ENCODE results near the gene IDE. TPM values are rescaled to one million over a fixed set of nuclear protein-coding genes. Genes with fewer than 3 reads are reported as not detected.
"Not testable (repeated sequence)": the region's sequence is repeated elsewhere in the genome, so short reads cannot be mapped to it uniquely, and the experiment has no call there.

Gene IDE
- total RNA-seq, 2 donors from 2014 or later, result 23.7 to 38.0 TPM

DNA sequence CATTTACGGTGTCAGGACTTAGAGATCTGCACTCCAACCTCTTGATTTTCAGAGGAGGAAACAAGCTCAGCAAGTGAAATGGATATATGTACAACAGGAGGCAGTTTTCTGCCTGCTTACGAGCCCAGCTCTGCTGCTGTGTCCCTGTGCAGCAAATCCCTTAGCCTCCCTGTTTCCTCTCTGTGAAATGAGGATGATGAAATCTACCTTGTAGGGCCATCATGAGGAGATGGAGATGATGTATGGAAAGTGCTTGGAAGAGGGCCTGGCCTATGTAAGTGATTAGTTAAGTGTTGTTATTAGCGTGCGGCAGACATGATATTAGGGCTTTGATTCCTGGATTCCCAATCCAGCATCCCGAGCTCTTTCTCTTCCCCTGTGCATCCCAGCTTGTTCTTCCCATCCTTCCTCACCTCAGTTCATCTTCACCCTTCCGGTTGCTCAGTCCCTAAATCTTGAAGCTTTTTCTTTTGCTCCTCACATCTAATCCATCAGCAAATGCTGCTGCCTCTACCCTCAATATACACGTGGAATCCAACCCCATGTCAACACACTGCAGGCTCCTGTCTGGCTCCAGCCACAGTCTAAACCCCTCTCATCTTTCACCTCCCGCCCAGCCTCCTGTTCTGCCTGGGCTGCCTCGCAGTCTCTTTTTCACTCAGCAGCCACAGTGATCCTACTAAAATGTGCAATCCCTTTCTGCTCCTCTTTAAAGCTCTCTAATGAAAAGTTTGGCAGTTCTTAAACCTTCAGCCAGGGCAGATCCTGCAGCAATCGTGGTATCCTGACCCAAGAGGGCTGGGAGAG lies 169.1 kb downstream of the IDE start:
- Histone ChIP-seq H3K4me1 (replicated peaks) (no peaks in the 10 kb centered on the region), H3K9me3 (no peaks in the 10 kb centered on the region), H3K36me3 (no peaks in the 10 kb centered on the region), H3K27ac (no peak overlapping the region), H3K4me3 (no peak overlapping the region), H3K27me3 (replicated peaks; ENCODE audit: insufficient read depth) (no peaks in the 10 kb centered on the region)
- TF ChIP-seq, protein P1, sequence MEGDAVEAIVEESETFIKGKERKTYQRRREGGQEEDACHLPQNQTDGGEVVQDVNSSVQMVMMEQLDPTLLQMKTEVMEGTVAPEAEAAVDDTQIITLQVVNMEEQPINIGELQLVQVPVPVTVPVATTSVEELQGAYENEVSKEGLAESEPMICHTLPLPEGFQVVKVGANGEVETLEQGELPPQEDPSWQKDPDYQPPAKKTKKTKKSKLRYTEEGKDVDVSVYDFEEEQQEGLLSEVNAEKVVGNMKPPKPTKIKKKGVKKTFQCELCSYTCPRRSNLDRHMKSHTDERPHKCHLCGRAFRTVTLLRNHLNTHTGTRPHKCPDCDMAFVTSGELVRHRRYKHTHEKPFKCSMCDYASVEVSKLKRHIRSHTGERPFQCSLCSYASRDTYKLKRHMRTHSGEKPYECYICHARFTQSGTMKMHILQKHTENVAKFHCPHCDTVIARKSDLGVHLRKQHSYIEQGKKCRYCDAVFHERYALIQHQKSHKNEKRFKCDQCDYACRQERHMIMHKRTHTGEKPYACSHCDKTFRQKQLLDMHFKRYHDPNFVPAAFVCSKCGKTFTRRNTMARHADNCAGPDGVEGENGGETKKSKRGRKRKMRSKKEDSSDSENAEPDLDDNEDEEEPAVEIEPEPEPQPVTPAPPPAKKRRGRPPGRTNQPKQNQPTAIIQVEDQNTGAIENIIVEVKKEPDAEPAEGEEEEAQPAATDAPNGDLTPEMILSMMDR (IDR thresholded peaks at IDR 0.05), result no peak
- no peak for TF ChIP-seq POLR2A (IDR thresholded peaks at IDR 0.05)
- TF ChIP-seq POLR2AphosphoS5 (IDR thresholded peaks at IDR 0.05), result no peak
- intact Hi-C loops (cut with DNase I), result no loop called here
- WGBS, result 64% methylated on average over 10 of the region's 10 CpGs
- no peak for DNase-seq (ENCODE audit: low spot score)

DNA sequence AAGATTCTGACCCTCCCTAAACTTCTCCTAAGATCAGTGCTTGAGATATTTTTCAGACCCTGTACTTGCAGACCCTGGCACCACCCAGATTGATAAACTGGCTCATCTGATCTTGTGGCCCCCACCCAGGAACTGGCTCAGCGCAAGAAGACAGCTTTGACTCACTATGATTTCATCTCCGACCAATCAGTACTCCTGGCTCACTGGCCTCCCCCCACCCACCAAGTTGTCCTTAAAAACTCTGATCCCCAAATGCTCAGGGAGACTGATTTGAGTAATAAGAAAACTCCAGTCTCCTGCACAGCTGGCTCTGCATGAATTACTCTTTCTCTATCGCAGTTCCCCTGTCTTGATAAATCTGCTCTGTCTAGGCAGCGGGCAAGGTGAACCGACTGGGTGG lies 171.7 kb downstream of the IDE start:
- H3K9me3 ChIP-seq; H3K27ac ChIP-seq; DNase-seq (ENCODE audit: low spot score); H3K36me3 ChIP-seq; intact Hi-C loops (cut with DNase I); H3K4me1 ChIP-seq (replicated peaks); H3K27me3 ChIP-seq (replicated peaks; ENCODE audit: insufficient read depth); H3K4me3 ChIP-seq: not testable (repeated sequence)
- WGBS, result 90% methylated on average over 5 of the region's 5 CpGs

Other genes starting within 250 kb of the IDE start
- 1 to 10 TPM; 3.0 to 5.5 TPM for gene KIF11, start 19.0 kb upstream of the IDE start, total RNA-seq
- 1 to 10 TPM; 3.0 to 6.6 TPM for gene HHEX, start 115.9 kb upstream of the IDE start, total RNA-seq

All from prostate gland (tissue), 2 donors.